Skeletal muscle tissue (tissue), 4 donors: ENCODE measurements around the gene DIS3L2. TPM values are rescaled to one million over a fixed set of nuclear protein-coding genes. Genes with fewer than 3 reads are reported as not detected.
"Not testable (repeated sequence)": the region's sequence is repeated elsewhere in the genome, so short reads cannot be mapped to it uniquely, and the experiment has no call there.

ENCODE experiments used
- H3K27ac ChIP-seq: one replicate; pipeline ENCODE4 v1.7.0; 2013; ENCODE audit warnings: mild to moderate bottlenecking, low read depth, low read length, inconsistent platforms
- H3K27me3 ChIP-seq, 3 donors: one replicate each; pipeline ENCODE4 v1.7.0; 2013; ENCODE audit warnings: low read length in 3 of 3; ENCODE audit not compliant: control insufficient read depth in 3 of 3, insufficient read depth in 3 of 3
- H3K36me3 ChIP-seq, 3 donors: one replicate each; pipeline ENCODE4 v1.7.0; 2013; ENCODE audit warnings: low read length in 3 of 3; ENCODE audit not compliant: control insufficient read depth in 3 of 3, insufficient read depth in 3 of 3
- H3K4me1 ChIP-seq, 3 donors: one replicate each; pipeline ENCODE4 v1.7.0; 2013; ENCODE audit warnings: low read length in 3 of 3, mild to moderate bottlenecking in 3 of 3; ENCODE audit not compliant: control insufficient read depth in 3 of 3, insufficient read depth in 3 of 3
- H3K4me3 ChIP-seq, 3 donors: one replicate each; pipeline ENCODE4 v1.7.0; 2013; ENCODE audit warnings: low read length in 3 of 3
- H3K9ac ChIP-seq, 3 donors: one replicate each; pipeline ENCODE4 v1.7.0; 2013; ENCODE audit warnings: low read length in 3 of 3, mild to moderate bottlenecking in 3 of 3, moderate library complexity in 2 of 3, low read depth in 1 of 3
- H3K9me3 ChIP-seq, 3 donors: one replicate each; pipeline ENCODE4 v1.7.0; 2013; ENCODE audit warnings: low read length in 3 of 3; ENCODE audit not compliant: control insufficient read depth in 3 of 3
- total RNA-seq: library from RNA; depleted of rRNA; stranded (reverse); fragments of >200 nt; gene quantifications from one replicate; pipeline ENCODE4 v1.2.3, GENCODE V29; 2014
- donor health status: Osteomylitis.

The DIS3L2 gene
- total RNA-seq, 1 donor from 2014 or later = 24.0 TPM

DNA sequence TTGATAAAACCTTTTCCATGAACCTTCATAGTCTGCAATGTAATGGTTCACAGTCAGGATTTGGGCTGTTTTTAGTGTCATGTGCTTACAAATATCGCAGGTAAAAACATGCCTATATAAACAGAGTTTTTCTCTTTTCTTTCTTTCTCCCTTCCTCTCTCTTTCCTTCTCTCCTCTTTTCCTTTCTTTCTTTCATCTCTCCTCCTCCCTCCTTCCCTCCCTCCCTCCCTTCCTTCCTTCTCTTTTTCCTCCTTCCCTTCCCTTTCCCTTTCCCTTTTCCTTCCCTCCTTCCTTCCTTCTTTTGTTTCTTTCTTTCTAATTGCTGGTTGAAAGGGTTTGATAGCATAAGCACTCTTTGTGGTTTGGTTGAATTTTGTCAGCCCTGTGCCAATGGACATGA is 25.7 kb upstream of the DIS3L2 start:
- H3K36me3 ChIP-seq = no peaks in the 10 kb centered on the region
- no peaks in the 10 kb centered on the region for H3K9me3 ChIP-seq
- H3K9ac ChIP-seq = no peak overlapping the region
- H3K4me1 ChIP-seq = peaks cover 5 to 9% (median 7%) of the 10 kb centered on the region in 3 donors
- no peak overlapping the region for H3K27ac ChIP-seq
- H3K27me3 ChIP-seq = peaks cover 0 to 3% (median 0%) of the 10 kb centered on the region in 3 donors
- H3K4me3 ChIP-seq = no peak overlapping the region

DNA sequence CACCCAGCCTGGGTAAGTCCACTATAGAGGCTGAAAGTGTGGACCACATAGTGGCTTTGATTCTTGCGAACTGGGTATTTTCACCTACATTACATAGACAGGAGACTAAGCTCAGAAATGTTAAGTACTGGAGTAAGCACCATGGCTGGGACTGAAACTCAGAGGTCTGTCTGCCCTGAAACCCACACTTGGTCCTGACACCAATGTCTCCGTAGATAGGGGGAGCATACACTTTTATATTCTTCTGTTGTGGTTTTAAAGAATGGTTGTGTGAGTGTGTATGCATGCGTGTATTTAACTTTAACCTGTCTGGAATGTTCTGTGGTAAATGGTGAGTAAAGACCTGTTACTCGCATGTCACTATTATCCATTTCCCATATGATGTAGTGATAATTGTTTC is 25.0 kb upstream of the DIS3L2 start:
- H3K9me3 ChIP-seq = no peaks in the 10 kb centered on the region
- H3K9ac ChIP-seq = no peak overlapping the region
- H3K4me3 ChIP-seq = no peak overlapping the region
- H3K27me3 ChIP-seq = no peaks in the 10 kb centered on the region
- H3K36me3 ChIP-seq = no peaks in the 10 kb centered on the region
- no peak overlapping the region for H3K27ac ChIP-seq
- peaks cover 6 to 7% (median 7%) of the 10 kb centered on the region in 3 donors for H3K4me1 ChIP-seq

DNA sequence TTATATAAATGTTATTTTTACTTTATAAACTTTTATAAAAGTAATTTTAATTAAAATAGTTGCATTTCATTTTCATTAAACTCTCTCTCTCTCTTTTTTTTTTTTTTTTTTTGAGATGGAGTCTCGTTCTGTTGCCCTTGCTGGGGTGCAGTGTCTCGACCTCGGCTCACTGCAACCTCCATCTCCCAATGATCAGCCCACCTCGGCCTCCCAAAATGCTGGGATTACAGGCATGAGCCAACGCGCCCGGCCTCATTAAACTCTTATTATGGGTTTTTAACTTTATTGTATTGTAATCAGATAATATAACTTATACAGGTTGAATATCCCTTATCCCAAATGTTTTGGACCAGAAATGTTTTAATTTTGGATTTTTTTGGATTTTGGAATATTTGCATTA is 24.5 kb upstream of the DIS3L2 start:
- H3K27ac ChIP-seq = no peak overlapping the region
- peaks cover 4 to 7% (median 7%) of the 10 kb centered on the region in 3 donors for H3K4me1 ChIP-seq
- H3K9ac ChIP-seq = no peak overlapping the region
- H3K27me3 ChIP-seq = no peaks in the 10 kb centered on the region
- no peaks in the 10 kb centered on the region for H3K9me3 ChIP-seq
- no peak overlapping the region for H3K4me3 ChIP-seq
- no peaks in the 10 kb centered on the region for H3K36me3 ChIP-seq

DNA sequence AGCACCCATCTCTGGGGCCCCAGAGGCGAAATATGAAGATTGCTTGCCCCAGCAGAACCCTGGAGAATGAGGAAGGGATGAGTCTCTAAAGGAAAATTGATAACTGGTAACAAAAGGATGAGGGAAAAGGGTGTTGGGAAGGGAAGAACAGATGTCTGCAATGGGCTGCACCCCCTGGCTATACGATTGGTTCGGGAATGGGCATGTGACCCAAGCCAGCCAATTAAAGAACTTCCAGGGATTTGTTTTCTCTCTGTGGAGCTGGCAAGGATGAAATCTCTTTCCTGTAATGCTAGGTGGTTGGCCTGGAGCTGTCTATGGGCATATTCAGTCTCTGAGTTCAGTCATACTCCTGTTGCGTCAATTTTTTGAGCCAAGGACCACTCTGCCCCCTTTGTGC is 22.5 kb upstream of the DIS3L2 start:
- Histone ChIP-seq H3K4me1 (peaks cover under 1 to 5% (median 2%) of the 10 kb centered on the region in 3 donors), H3K36me3 (no peaks in the 10 kb centered on the region), H3K27ac (no peak overlapping the region), H3K27me3 (no peaks in the 10 kb centered on the region), H3K9me3 (no peaks in the 10 kb centered on the region), H3K9ac (no peak overlapping the region), H3K4me3 (no peak overlapping the region)

DNA sequence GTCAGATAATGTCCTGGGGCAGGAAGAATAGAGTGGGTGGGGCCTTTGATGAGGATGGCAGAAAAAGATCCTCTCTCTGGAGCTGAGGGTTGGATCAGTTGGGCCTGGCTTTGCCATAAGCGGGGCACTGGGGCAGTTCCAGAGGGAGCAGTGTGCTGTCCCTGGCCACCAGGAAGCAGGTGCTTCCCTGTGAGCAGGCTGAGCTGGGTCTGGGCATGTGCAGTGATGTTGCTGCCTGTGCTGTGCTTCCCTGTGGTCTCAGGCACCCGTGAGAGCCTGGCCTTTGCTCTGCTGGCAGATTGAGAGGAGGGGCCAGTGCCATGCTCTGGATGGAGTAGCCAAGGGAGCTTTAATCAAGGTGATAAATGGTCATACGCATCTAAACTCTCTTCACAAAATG is 20.7 kb upstream of the DIS3L2 start:
- H3K36me3 ChIP-seq = no peaks in the 10 kb centered on the region
- no peak overlapping the region for H3K9ac ChIP-seq
- H3K9me3 ChIP-seq = no peaks in the 10 kb centered on the region
- no peak overlapping the region for H3K4me3 ChIP-seq
- no peak overlapping the region for H3K27ac ChIP-seq
- H3K27me3 ChIP-seq = no peaks in the 10 kb centered on the region
- peaks cover 0 to 2% (median 0%) of the 10 kb centered on the region in 3 donors for H3K4me1 ChIP-seq

DNA sequence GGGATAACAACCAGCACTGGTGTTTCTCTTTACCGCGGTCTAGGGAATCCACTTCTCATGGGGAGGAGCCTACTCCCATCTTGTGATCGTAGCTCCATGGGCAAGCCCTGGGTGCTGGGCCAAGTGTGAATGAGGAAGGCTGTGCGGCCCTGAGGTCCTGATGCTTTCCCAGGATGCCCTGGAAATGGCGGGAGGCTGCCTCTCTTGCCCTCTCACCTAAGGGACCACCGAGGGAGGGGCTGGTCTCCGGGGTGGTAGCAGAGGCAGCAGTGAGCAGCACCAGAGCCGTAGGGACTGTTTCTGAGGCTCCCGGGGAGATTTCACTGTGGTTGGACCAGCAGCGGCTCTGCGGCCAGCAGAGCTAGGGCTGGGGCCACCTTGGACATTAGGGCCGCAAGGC is 19.8 kb upstream of the DIS3L2 start:
- no peak overlapping the region for H3K27ac ChIP-seq
- peaks cover 0 to 2% (median 0%) of the 10 kb centered on the region in 3 donors for H3K4me1 ChIP-seq
- no peaks in the 10 kb centered on the region for H3K9me3 ChIP-seq
- no peaks in the 10 kb centered on the region for H3K36me3 ChIP-seq
- peaks cover 0 to 4% (median 0%) of the 10 kb centered on the region in 3 donors for H3K27me3 ChIP-seq
- no peak overlapping the region for H3K9ac ChIP-seq
- H3K4me3 ChIP-seq = no peak overlapping the region

DNA sequence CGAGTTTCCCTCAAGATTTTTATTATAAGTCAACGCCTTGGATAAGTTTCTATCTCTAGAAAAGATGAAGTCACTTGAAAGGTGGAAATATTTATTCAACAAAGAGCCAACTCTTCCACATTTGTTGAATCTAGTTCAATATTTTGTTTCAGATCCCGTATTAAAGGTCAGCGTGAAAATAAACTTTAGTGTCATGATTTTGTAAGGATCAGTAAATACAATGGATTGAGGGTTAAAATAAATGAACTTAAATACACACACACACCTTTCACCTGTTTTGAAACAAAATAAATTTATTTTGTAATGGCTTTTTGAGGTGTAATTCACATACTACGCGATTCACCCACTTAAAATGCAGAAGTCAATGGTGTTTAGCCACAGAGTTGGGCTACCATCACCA is 19.3 kb upstream of the DIS3L2 start:
- Histone ChIP-seq H3K4me1 (peaks cover 0 to 2% (median 0%) of the 10 kb centered on the region in 3 donors), H3K36me3 (no peaks in the 10 kb centered on the region), H3K27me3 (peaks cover 0 to 7% (median 0%) of the 10 kb centered on the region in 3 donors), H3K9ac (no peak overlapping the region), H3K9me3 (no peaks in the 10 kb centered on the region), H3K4me3 (no peak overlapping the region), H3K27ac (no peak overlapping the region)

DNA sequence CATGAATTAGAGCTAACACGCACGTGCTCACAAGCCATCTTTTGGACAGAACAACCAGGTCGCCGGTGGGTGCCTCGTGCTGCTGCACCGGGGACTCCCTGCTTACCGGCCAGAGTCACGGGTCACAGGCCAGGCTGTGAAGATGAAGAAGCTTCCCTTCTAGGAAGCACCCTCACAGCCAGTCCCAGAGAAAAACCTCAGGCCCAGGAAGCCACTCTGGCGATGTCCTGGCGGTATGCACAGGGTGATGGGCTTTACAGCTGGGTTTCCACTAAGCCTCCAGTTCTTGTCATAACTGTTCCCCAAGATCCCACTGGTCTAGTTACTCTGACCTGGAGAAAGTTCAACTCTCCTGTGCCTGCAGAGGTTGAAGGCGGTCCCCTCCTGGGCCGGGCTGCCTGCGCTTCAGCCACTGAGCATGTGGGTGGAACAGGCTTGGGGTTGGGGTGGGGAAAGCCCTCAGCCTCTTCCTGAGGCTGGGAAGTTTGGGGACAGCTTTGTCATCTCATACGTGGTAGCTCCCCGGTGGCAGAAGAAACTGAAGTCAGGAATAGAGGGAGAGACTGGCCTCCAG is 15.2 kb upstream of the DIS3L2 start:
- H3K27ac ChIP-seq = no peak overlapping the region
- no peaks in the 10 kb centered on the region for H3K36me3 ChIP-seq
- no peak overlapping the region for H3K4me3 ChIP-seq
- peaks cover 0 to 7% (median 0%) of the 10 kb centered on the region in 3 donors for H3K27me3 ChIP-seq
- no peaks in the 10 kb centered on the region for H3K9me3 ChIP-seq
- no peak overlapping the region for H3K9ac ChIP-seq
- no peaks in the 10 kb centered on the region for H3K4me1 ChIP-seq

DNA sequence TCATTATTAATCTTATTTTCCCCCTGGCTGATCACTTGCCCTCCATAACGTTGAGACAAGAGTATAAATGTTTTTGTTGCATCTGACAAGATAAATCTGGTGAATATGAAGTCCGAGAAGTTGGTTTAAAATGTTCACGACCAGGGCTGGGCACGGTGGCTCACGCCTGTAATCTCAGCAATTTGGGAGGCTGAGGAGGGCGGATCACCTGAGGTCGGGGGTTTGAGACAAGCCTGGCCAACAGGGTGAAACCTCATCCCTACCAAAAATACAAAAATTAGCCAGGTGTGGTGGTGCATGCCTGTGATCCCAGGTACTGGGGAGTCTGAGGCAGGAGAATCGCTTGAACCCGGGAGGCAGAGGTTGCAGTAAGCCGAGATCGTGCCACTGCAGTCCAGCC is 14.4 kb upstream of the DIS3L2 start:
- H3K27ac ChIP-seq, H3K4me1 ChIP-seq, H3K4me3 ChIP-seq, H3K27me3 ChIP-seq, H3K9me3 ChIP-seq, H3K36me3 ChIP-seq, H3K9ac ChIP-seq: not testable (repeated sequence)

DNA sequence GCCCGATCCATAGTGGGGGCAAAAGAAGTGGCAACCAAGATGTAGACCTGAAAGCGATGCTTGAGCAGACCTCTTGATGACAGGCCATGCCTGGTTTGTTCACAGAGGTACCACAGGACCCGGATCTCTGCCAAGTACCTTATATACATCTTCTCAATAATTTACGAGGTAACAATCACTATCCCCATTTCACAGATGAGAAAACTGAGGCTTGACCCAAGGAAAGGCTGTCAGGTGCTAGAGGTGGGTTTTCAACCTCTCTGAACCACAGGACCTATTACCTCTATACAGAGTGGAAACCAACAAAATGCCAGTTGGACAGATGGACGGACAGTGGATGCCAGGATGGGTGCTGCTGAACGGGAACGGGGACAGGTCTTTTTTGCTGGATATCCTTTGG is 13.8 kb upstream of the DIS3L2 start:
- H3K9ac ChIP-seq = no peak overlapping the region
- H3K27me3 ChIP-seq = peaks cover 0 to 7% (median 0%) of the 10 kb centered on the region in 3 donors
- no peaks in the 10 kb centered on the region for H3K4me1 ChIP-seq
- H3K4me3 ChIP-seq = no peak overlapping the region
- no peaks in the 10 kb centered on the region for H3K9me3 ChIP-seq
- no peaks in the 10 kb centered on the region for H3K36me3 ChIP-seq
- H3K27ac ChIP-seq = no peak overlapping the region
